Endothelial cell of umbilical vein (primary cell): ENCODE results near the gene RIMBP3C. TPM values are rescaled to one million over a fixed set of nuclear protein-coding genes. Genes with fewer than 3 reads are reported as not detected.

Source experiments
- BruUV-seq: library from RNA; stranded (reverse); fragments of 400-500 nt; replicated peaks from 2 replicates; lab custom pipeline; 2021; lab: Mats Ljungman, UMichigan
- CTCF ChIA-PET: fragments of 300-600, 350-600 bp; sonication (Branson Sonifier 250); formaldehyde crosslinking; loops from one replicate; lab custom pipeline; 2021; ENCODE audit warnings: antibody characterized with exemption, inconsistent platforms; lab: Charles Lee
- POLR2A ChIA-PET: fragments of 300-600, 350-600 bp; sonication (Branson Sonifier 250); formaldehyde crosslinking; loops from one replicate; lab custom pipeline; 2021; ENCODE audit warnings: antibody characterized with exemption, inconsistent platforms; lab: Charles Lee
- DNase-seq: peaks from one replicate; pipeline ENCODE4 v3.0.0-alpha.2; 2011; ENCODE audit warnings: low read depth, low spot score
- FAIRE-seq: peaks from 2 replicates; lab custom pipeline; 2011; peaks lifted over from hg19 to GRCh38; lab: Jason Lieb, UNC
- H2AFZ ChIP-seq: 2 replicates; pipeline ENCODE4 v1.6.0; 2012; ENCODE audit warnings: low read depth, low read length, control low read depth, inconsistent platforms
- H3K27ac ChIP-seq: 2 replicates; pipeline ENCODE4 v1.5.1; 2011; ENCODE audit warnings: low read depth, mild to moderate bottlenecking, control low read depth, low read length, moderate library complexity; ENCODE audit not compliant: insufficient read depth
- H3K27me3 ChIP-seq, 2 experiments: 2 replicates each; pipeline versions ENCODE4 v1.6.0 to v1.6.1; 2011; ENCODE audit warnings: low read length in 2 of 2, mixed read lengths in 1 of 2; ENCODE audit not compliant: control insufficient read depth in 2 of 2, insufficient read depth in 2 of 2
- H3K36me3 ChIP-seq, 2 experiments: 2 replicates in 1 of 2; 3 replicates in 1 of 2; pipeline ENCODE4 v1.5.1; 2011; ENCODE audit warnings: low read length in 2 of 2, mild to moderate bottlenecking in 1 of 2, moderate library complexity in 1 of 2; ENCODE audit not compliant: control insufficient read depth in 2 of 2, insufficient read depth in 2 of 2; ENCODE audit errors: extremely low read depth in 1 of 2
- H3K4me1 ChIP-seq: 3 replicates; pipeline ENCODE4 v1.5.1; 2011; ENCODE audit warnings: mild to moderate bottlenecking, low read length; ENCODE audit not compliant: control insufficient read depth, insufficient read depth; ENCODE audit errors: extremely low read depth
- H3K4me2 ChIP-seq: 2 replicates; pipeline ENCODE4 v1.6.1; 2011; ENCODE audit warnings: low read length, control low read depth, mixed read lengths; ENCODE audit not compliant: insufficient read depth
- H3K4me3 ChIP-seq, 3 experiments: fragments of 200-600 bp in 1 of 3; sonication (generic), shearing (Covaris generic) in 1 of 3; replicated peaks in 1 of 3; 2 replicates each; pipeline ENCODE4 v1.5.1; 2011 to 2016; ENCODE audit warnings: control low read depth in 3 of 3, low read length in 3 of 3, mild to moderate bottlenecking in 2 of 3, inconsistent platforms in 1 of 3, low read depth in 1 of 3, moderate library complexity in 1 of 3; ENCODE audit not compliant: insufficient read depth in 1 of 3
- H3K79me2 ChIP-seq: 2 replicates; pipeline ENCODE4 v1.6.0; 2012; ENCODE audit warnings: low read length, inconsistent platforms; ENCODE audit not compliant: control insufficient read depth, insufficient read depth
- H3K9ac ChIP-seq: replicated peaks from 2 replicates; pipeline ENCODE3; 2011; ENCODE audit warnings: low read length, control low read depth; ENCODE audit not compliant: insufficient read depth; ENCODE audit errors: extremely low read depth
- H3K9me1 ChIP-seq: replicated peaks from 3 replicates; pipeline ENCODE4 v1.6.0; 2011; ENCODE audit warnings: mild to moderate bottlenecking, low read length; ENCODE audit not compliant: control insufficient read depth, insufficient read depth; ENCODE audit errors: extremely low read depth
- H3K9me3 ChIP-seq: replicated peaks from 2 replicates; pipeline ENCODE4 v1.5.1; 2012; ENCODE audit warnings: low read length, inconsistent platforms; ENCODE audit not compliant: control insufficient read depth, insufficient read depth
- H4K20me1 ChIP-seq: replicated peaks from 2 replicates; pipeline ENCODE3; 2011; ENCODE audit warnings: mild to moderate bottlenecking, low read length; ENCODE audit not compliant: control insufficient read depth, insufficient read depth; ENCODE audit errors: extremely low read depth
- EZH2 ChIP-seq: IDR thresholded peaks from 2 replicates; pipeline ENCODE4 v1.6.1; 2012; ENCODE audit warnings: borderline replicate concordance, low read depth, mild to moderate bottlenecking, moderate library complexity, low read length, inconsistent platforms; ENCODE audit not compliant: severe bottlenecking
- FOS ChIP-seq: IDR thresholded peaks from 2 replicates; pipeline ENCODE4 v1.6.1; 2011; ENCODE audit warnings: mild to moderate bottlenecking, low read length, moderate library complexity, borderline replicate concordance; ENCODE audit not compliant: insufficient read depth
- GATA2 ChIP-seq: IDR thresholded peaks from 2 replicates; pipeline ENCODE4 v1.7.0; 2011; ENCODE audit warnings: low read depth, mild to moderate bottlenecking, moderate library complexity, mixed read lengths, low read length; ENCODE audit not compliant: insufficient read length, insufficient read depth
- JUN ChIP-seq: IDR thresholded peaks from 2 replicates; pipeline ENCODE4 v1.6.1; 2011; ENCODE audit warnings: borderline replicate concordance, low read depth; ENCODE audit not compliant: insufficient read length, insufficient read depth
- MYC ChIP-seq: IDR thresholded peaks from one replicate; pipeline ENCODE4 v1.6.1; 2011; ENCODE audit warnings: mild to moderate bottlenecking, low read depth, low read length
- POLR2A ChIP-seq: IDR thresholded peaks from 2 replicates; pipeline ENCODE4 v1.6.1; 2012; ENCODE audit warnings: low read depth, mild to moderate bottlenecking, control low read depth, low read length
- POLR2AphosphoS5 ChIP-seq: IDR thresholded peaks from 2 replicates; pipeline ENCODE4 v1.6.1; 2012; ENCODE audit warnings: low read depth, mild to moderate bottlenecking, control low read depth, low read length, moderate library complexity; ENCODE audit not compliant: insufficient read depth
- dilution Hi-C: fragments of 300-500 bp; cut with MboI; formaldehyde crosslinking; loops from one replicate; pipeline ENCODE4 v1.15.0; 2019; ENCODE audit warnings: low sequenced_read_pairs; ENCODE audit not compliant: extremely low pct_ligation_motif_present
- intact Hi-C: fragments of 100-400 bp; cut with micrococcal nuclease; formaldehyde crosslinking; loops from one replicate; pipeline ENCODE4 v1.10.0; 2022
- polyA plus RNA-seq, 4 experiments: library from polyadenylated mRNA; depleted of rRNA in 3 of 4; stranded (reverse) in 3 of 4; unstranded in 1 of 4; fragments of >200 nt; gene quantifications; 2 replicates each; pipeline versions ENCODE4 v1.2.1 to v1.2.3, GENCODE V29; 2011 to 2012; ENCODE audit warnings: missing spikeins in 1 of 4
- total RNA-seq: library from RNA; stranded (reverse); gene quantifications from 2 replicates; pipeline ENCODE4 v1.2.3, GENCODE V29; 2021
- TF ChIP-seq, protein P1 (sequence below), 2 donors: IDR thresholded peaks; 1 replicate in 1 of 2; 2 replicates in 1 of 2; pipeline ENCODE4 v1.5.1; 2011; ENCODE audit warnings: low read length in 2 of 2, mild to moderate bottlenecking in 2 of 2, moderate library complexity in 2 of 2, control low read depth in 1 of 2, inconsistent platforms in 1 of 2, low read depth in 1 of 2; ENCODE audit not compliant: insufficient read depth in 1 of 2; ENCODE audit errors: extremely low read depth in 1 of 2
- TF ChIP-seq, protein P2 (sequence below): IDR thresholded peaks from 2 replicates; pipeline ENCODE4 v1.6.1; 2011; ENCODE audit not compliant: insufficient read depth, insufficient read length

Gene RIMBP3C
- total and polyA plus RNA-seq, 2 donors (not counting 3 experiments of a cell fraction or from before 2014, with no cell fraction given): 0.04 to 0.09 TPM

DNA sequence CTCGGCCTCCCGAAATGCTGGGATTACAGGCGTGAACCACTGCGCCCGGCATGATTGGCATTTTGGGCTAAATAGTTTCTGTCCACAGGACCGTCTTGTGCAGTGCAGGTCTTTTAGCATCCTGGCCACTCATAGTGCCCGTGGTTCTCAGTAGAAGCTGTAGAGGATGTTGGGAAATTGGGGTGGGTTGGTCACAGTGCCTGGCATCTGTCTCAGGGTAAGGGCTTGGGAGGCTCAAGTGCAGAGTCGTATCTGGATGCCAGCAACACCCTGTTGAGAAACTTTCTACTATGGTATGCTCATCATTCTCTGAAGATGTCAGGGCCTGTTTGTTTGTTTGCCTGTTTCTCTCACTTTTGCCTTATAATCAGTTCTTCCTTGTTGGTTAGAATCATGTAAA lies 38.1 kb upstream of the RIMBP3C start:
- no peak for FAIRE-seq
- BruUV-seq: no TSS peak
- dilution Hi-C loops: no loop called here

More for the DNA sequence above, 38.1 kb upstream of the RIMBP3C start:
- TF ChIP-seq GATA2 (no peak), FOS (no peak), JUN (no peak), POLR2A (no peak), EZH2 (no peak), MYC (no peak), POLR2AphosphoS5 (no peak)
- TF ChIP-seq, protein P1, sequence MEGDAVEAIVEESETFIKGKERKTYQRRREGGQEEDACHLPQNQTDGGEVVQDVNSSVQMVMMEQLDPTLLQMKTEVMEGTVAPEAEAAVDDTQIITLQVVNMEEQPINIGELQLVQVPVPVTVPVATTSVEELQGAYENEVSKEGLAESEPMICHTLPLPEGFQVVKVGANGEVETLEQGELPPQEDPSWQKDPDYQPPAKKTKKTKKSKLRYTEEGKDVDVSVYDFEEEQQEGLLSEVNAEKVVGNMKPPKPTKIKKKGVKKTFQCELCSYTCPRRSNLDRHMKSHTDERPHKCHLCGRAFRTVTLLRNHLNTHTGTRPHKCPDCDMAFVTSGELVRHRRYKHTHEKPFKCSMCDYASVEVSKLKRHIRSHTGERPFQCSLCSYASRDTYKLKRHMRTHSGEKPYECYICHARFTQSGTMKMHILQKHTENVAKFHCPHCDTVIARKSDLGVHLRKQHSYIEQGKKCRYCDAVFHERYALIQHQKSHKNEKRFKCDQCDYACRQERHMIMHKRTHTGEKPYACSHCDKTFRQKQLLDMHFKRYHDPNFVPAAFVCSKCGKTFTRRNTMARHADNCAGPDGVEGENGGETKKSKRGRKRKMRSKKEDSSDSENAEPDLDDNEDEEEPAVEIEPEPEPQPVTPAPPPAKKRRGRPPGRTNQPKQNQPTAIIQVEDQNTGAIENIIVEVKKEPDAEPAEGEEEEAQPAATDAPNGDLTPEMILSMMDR (IDR thresholded peaks at IDR 0.05; ENCODE audit: extremely low read depth in 1 of 2, insufficient read depth in 1 of 2, low read depth in 1 of 2, low read length in 2 of 2): no peak
- TF ChIP-seq, protein P2, sequence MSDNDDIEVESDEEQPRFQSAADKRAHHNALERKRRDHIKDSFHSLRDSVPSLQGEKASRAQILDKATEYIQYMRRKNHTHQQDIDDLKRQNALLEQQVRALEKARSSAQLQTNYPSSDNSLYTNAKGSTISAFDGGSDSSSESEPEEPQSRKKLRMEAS: no peak
- Histone ChIP-seq H3K9ac (no peak overlapping the region), H3K27ac (no peak overlapping the region), H3K4me1 (no peaks in the 10 kb centered on the region), H3K27me3 (no peaks in the 10 kb centered on the region), H3K36me3 (peaks cover 12 to 28% of the 10 kb centered on the region in 2 experiments), H3K4me2 (no peak overlapping the region), H3K4me3 (no peak overlapping the region), H3K9me1 (no peaks in the 10 kb centered on the region), H3K79me2 (peaks cover 98% of the 10 kb centered on the region), H3K9me3 (no peaks in the 10 kb centered on the region), H4K20me1 (peaks cover 14% of the 10 kb centered on the region), H2AFZ (no peak overlapping the region)
- CTCF ChIA-PET: no interaction called here
- intact Hi-C loops: no loop called here
- DNase-seq: no peak
- POLR2A ChIA-PET: no interaction called here
